K562 (cell line): ENCODE data around the gene TOX2. TPM values are rescaled to one million over a fixed set of nuclear protein-coding genes. Genes with fewer than 3 reads are reported as not detected.

Experiments
- ARHGAP35 ChIP-seq: fragments of 450-650 bp; IDR thresholded peaks from 2 replicates; pipeline ENCODE4 v1.6.1; 2018; ENCODE audit not compliant: partially characterized antibody
- C11orf30 ChIP-seq: fragments of 450-650 bp; IDR thresholded peaks from 2 replicates; pipeline ENCODE4 v1.6.1; 2016; ENCODE audit warnings: low read depth, mild to moderate bottlenecking
- CHD7 ChIP-seq: fragments of 200-600 bp; sonication (generic); IDR thresholded peaks from one replicate; pipeline ENCODE4 v1.6.1; 2012; ENCODE audit warnings: mild to moderate bottlenecking, low read depth, low read length, inconsistent platforms
- ELF4 ChIP-seq: fragments of 450-650 bp; formaldehyde crosslinking; IDR thresholded peaks from 2 replicates; pipeline ENCODE4 v1.4.0; 2022; ENCODE audit warnings: missing genetic modification characterization
- FOSL1 ChIP-seq: fragments of 200-800 bp; sonication (Bioruptor generic); conservative IDR thresholded peaks from 2 replicates; pipeline ENCODE4 v1.6.1; 2016; ENCODE audit warnings: missing genetic modification characterization, missing compliant biosample characterization
- HIVEP1 ChIP-seq: fragments of 250-450 bp; sonication (Bioruptor Pico); IDR thresholded peaks from 2 replicates; pipeline ENCODE4 v1.4.0; 2020; ENCODE audit warnings: mild to moderate bottlenecking
- KDM2B ChIP-seq: fragments of 250-450 bp; sonication (Bioruptor Pico); IDR thresholded peaks from 2 replicates; pipeline ENCODE4 v1.8.0; 2021; ENCODE audit warnings: mild to moderate bottlenecking, moderate library complexity
- MAFG ChIP-seq: fragments of 450-650 bp; conservative IDR thresholded peaks from 2 replicates; pipeline ENCODE4 v1.6.1; 2016; ENCODE audit warnings: missing genetic modification characterization, missing compliant biosample characterization
- MCM2 ChIP-seq: fragments of 450-650 bp; IDR thresholded peaks from 2 replicates; pipeline ENCODE4 v1.6.1; 2017; ENCODE audit warnings: low read depth, mild to moderate bottlenecking
- MTF1 ChIP-seq: fragments of 250-450 bp; sonication (Bioruptor Pico); IDR thresholded peaks from 2 replicates; pipeline ENCODE4 v1.9.0; 2021; ENCODE audit warnings: moderate library complexity, mild to moderate bottlenecking, inconsistent platforms, borderline replicate concordance
- MXD1 ChIP-seq: fragments of 250-450 bp; sonication (Bioruptor Pico); IDR thresholded peaks from 2 replicates; pipeline ENCODE4 v1.8.0; 2021; ENCODE audit warnings: borderline replicate concordance, mild to moderate bottlenecking, moderate library complexity; ENCODE audit not compliant: poor library complexity, severe bottlenecking
- PCBP1 ChIP-seq: fragments of 200-400 bp; formaldehyde crosslinking; IDR thresholded peaks from 2 replicates; pipeline ENCODE4 v1.6.1; 2018; ENCODE audit warnings: mild to moderate bottlenecking, low read depth, low read length; ENCODE audit not compliant: poor library complexity, severe bottlenecking
- RBM39 ChIP-seq: fragments of 200-400 bp; formaldehyde crosslinking; optimal IDR thresholded peaks from 2 replicates; pipeline ENCODE3; 2018; ENCODE audit warnings: low read depth, low read length
- SETDB1 ChIP-seq: IDR thresholded peaks from one replicate; pipeline ENCODE4 v1.6.1; 2012; ENCODE audit warnings: low read length, control low read depth, inconsistent platforms
- SIN3B ChIP-seq: fragments of 450-650 bp; IDR thresholded peaks from 2 replicates; pipeline ENCODE4 v1.6.1; 2017; ENCODE audit warnings: low read depth, mild to moderate bottlenecking, moderate library complexity
- STAT5A ChIP-seq: IDR thresholded peaks from 2 replicates; pipeline ENCODE4 v1.6.1; 2012; ENCODE audit warnings: low read length, inconsistent platforms, borderline replicate concordance
- ZC3H4 ChIP-seq: sonication (generic); formaldehyde crosslinking; IDR thresholded peaks from 2 replicates; pipeline ENCODE4 v1.9.0; 2021; ENCODE audit warnings: missing genetic modification reagents, borderline replicate concordance
- ZFX ChIP-seq: sonication (generic); formaldehyde crosslinking; IDR thresholded peaks from 2 replicates; pipeline ENCODE4 v1.8.0; 2022; ENCODE audit warnings: mild to moderate bottlenecking, missing genetic modification reagents, moderate library complexity
- ZNF408 ChIP-seq: fragments of 250-450 bp; sonication (Bioruptor Pico); IDR thresholded peaks from 2 replicates; pipeline ENCODE4 v1.4.0; 2020; ENCODE audit warnings: low read depth, mild to moderate bottlenecking, moderate library complexity
- polyA plus RNA-seq, 8 experiments: library from polyadenylated mRNA; depleted of rRNA in 4 of 8; stranded (reverse) in 5 of 8; unstranded in 3 of 8; fragments of >200 nt; fragmentation: Nextera tagmentation in 2 of 8; fragmentation: Illumina TruSeq in 1 of 8; extraction: Ambion mirVana in 2 of 8; extraction: Trizol in 1 of 8; gene quantifications; 2 replicates each; pipeline versions ENCODE4 v1.2.1 to v1.2.3, GENCODE V29; 2011 to 2014; ENCODE audit warnings: inconsistent platforms in 1 of 8, missing spikeins in 1 of 8
- total RNA-seq, 7 experiments: library from RNA; depleted of rRNA in 6 of 7; stranded (reverse); fragments of >200 nt in 6 of 7; fragmentation: Illumina TruSeq in 2 of 7; extraction: Trizol in 2 of 7; gene quantifications; 2 replicates each; pipeline versions ENCODE4 v1.2.1 to v1.2.3, GENCODE V29; 2011 to 2021; ENCODE audit warnings: low replicate concordance in 1 of 7

Gene TOX2
- total and polyA plus RNA-seq, 9 of the 15 experiments (the other 6 are each of a cell fraction or from before 2014, with no cell fraction given), result not detected

- TF ChIP-seq MXD1, result no peak
- TF ChIP-seq MTF1, result no peak
- no peak for TF ChIP-seq KDM2B
- TF ChIP-seq PCBP1, result no peak
- TF ChIP-seq ZFX, result no peak
- no peak for TF ChIP-seq HIVEP1
- peak; percentile 80 for TF ChIP-seq C11orf30
- TF ChIP-seq ZNF408 (CRISPR knock-in tag), result no peak
- no peak for TF ChIP-seq ARHGAP35
- TF ChIP-seq SETDB1, result no peak
- no peak for TF ChIP-seq MCM2
- TF ChIP-seq FOSL1 (tag), result peak; percentile 80
- TF ChIP-seq RBM39, result no peak
- peak; percentile 88 for TF ChIP-seq MAFG (tag)
- TF ChIP-seq ZC3H4 (CRISPR knock-in tag), result no peak
- no peak for TF ChIP-seq CHD7
- TF ChIP-seq SIN3B, result no peak
- no peak for TF ChIP-seq STAT5A
- TF ChIP-seq ELF4 (CRISPR knock-in tag), result no peak
These were observed 28.1 kb downstream of the TOX2 start (continued) for GRCh38 chr20:43942667-43943285.
